Measurements from ENCODE around the gene CCBE1. TPM values are rescaled to one million over a fixed set of nuclear protein-coding genes. Genes with fewer than 3 reads are reported as not detected.

CCBE1 gene
- total RNA-seq, 4 donors from 2014 or later = 1.3 to 30.2 (median 8.0) TPM

DNA sequence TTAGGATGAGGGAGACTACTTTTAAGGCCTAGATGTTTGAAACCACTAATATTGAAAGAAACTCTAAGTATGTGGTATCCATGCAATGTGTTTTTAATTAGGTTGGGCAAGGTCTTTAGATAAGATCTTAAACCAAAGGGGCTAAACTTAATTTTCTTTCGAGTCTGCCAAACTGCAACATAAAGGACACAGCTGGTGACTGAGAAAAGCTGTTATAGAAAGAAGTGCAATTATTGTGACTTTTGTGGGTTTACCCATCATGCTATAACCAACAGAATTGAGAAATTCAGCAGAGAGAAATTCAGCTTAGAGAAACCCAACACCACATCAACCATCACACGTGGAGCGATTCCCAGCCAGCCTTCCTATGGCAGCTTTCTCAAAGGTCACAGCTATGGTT is 218.6 kb downstream of the CCBE1 start:
- ATAC-seq (ENCODE audit: low FRiP score) = no peak
- no peak for DNase-seq (ENCODE audit: low spot score)
- TF ChIP-seq, protein P1, sequence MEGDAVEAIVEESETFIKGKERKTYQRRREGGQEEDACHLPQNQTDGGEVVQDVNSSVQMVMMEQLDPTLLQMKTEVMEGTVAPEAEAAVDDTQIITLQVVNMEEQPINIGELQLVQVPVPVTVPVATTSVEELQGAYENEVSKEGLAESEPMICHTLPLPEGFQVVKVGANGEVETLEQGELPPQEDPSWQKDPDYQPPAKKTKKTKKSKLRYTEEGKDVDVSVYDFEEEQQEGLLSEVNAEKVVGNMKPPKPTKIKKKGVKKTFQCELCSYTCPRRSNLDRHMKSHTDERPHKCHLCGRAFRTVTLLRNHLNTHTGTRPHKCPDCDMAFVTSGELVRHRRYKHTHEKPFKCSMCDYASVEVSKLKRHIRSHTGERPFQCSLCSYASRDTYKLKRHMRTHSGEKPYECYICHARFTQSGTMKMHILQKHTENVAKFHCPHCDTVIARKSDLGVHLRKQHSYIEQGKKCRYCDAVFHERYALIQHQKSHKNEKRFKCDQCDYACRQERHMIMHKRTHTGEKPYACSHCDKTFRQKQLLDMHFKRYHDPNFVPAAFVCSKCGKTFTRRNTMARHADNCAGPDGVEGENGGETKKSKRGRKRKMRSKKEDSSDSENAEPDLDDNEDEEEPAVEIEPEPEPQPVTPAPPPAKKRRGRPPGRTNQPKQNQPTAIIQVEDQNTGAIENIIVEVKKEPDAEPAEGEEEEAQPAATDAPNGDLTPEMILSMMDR (IDR thresholded peaks at IDR 0.05) = no peak

DNA sequence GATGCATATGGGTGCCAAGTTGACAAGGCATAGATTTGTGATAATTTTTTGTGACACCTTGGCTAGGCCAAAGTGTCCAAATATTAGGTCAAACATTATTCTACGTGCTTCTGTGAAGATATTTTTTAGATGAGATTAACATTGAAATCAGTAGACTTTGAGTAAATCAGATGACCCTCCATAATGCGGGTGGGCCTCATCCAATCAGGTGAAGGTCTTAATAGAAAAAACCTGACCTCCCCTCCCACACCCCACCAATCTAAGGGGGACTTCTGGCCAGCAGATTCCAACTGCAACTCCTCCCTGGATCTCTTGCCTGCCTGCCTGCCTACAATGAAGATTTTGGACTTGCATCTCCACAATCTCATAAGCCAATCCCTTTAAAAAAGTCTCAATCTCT is 219.4 kb downstream of the CCBE1 start:
- DNase-seq (ENCODE audit: low spot score) = no peak
- no peak for ATAC-seq (ENCODE audit: low FRiP score)
- TF ChIP-seq, protein P1 (IDR thresholded peaks at IDR 0.05) = no peak

DNA sequence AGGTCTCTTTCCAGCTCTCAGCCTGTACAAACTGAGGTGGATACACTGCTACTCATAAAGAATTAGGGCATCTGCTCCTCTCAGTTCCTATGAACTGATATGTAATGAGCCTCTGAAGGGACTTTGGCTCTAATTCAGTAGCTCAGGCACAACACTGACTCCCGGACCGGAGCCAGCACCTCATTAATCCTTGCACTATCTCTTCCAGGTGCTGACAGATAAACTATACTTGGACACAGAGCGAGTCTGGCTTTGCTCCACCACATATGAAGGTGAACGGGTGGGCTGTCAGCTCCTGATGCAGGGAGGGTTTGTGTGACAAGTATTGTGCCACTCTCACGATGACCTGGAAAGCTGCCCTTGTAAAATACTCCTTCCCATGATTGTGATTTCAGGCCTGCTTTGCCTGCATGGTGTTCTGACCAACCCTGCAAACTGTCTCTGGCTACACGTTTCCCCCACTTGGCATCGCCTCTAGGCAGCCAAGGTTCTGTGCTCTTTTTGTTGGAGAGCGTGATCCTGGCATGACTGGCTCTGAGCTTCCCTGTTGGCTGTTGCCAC is 226.6 kb downstream of the CCBE1 start:
- DNase-seq (ENCODE audit: low spot score) (no peak), ATAC-seq (ENCODE audit: low FRiP score) (no peak)

DNA sequence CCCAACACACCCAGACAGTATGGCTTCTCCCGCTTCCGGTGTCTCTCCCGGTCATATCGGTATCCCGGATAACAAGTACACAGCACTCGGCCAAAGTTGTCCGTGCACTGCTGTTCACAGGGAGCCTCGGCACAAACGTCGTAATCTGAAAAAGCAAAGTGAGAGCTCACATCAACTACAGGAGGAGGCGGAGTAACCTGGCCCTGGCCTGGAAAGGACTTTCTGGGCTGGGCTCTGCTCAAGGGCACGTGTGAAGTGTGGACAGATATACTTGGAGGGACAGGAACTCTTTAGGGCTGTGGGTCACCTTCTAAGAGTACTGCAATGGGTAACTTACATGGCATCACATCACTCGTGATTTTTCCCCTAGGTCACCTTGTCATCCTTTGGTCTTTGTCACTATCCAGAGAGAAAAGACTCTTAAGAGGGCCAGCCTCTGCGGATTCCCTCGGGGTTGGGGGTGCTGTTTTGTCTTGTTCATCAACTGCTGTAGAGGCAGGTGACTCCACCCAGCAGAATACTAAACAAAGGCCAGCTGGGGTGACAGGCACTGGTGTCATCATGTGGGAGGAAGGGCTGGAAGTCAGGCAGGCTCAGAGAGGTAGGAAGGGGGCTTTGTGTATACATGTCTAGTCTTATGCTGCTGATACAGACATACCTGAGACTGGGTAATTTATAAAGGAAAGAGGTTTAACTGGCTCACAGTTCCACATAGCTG is 227.6 kb downstream of the CCBE1 start:
- DNase-seq (ENCODE audit: low spot score) (no peak), ATAC-seq (ENCODE audit: low FRiP score) (no peak)
- TF ChIP-seq, protein P1 (IDR thresholded peaks at IDR 0.05) = no peak

More for the DNA sequence above, 226.6 kb downstream of the CCBE1 start:
- TF ChIP-seq, protein P1 (IDR thresholded peaks at IDR 0.05) = no peak

GRCh38 chr18:59468821-59469220 is 228.4 kb downstream of the CCBE1 start:
- no peak for ATAC-seq (ENCODE audit: low FRiP score)
- TF ChIP-seq, protein P1 (IDR thresholded peaks at IDR 0.05) = no peak

GRCh38 chr18:59467497-59467896 is 229.7 kb downstream of the CCBE1 start:
- TF ChIP-seq, protein P1 (IDR thresholded peaks at IDR 0.05) = no peak
- ATAC-seq (ENCODE audit: low FRiP score) = no peak
- no peak for DNase-seq (ENCODE audit: low spot score)

More at GRCh38 chr18:59468821-59469220, 228.4 kb downstream of the CCBE1 start:
- DNase-seq (ENCODE audit: low spot score) = no peak

- no peak for ATAC-seq (ENCODE audit: low FRiP score)
- DNase-seq (ENCODE audit: low spot score) = no peak
- TF ChIP-seq, protein P1 (IDR thresholded peaks at IDR 0.05) = no peak
These were observed 230.2 kb downstream of the CCBE1 start for GRCh38 chr18:59466980-59467379.

Measured in omental fat pad (tissue), 4 donors.